BLaER1 treated with 17β-estradiol and CSF1 and Interleukin-3, amounts not matched to agents 10 nM and 100 nM (cell line): ENCODE measurements around the gene MTCP1.

Source experiments
- H3K27ac ChIP-seq, 11 experiments: shearing (Covaris generic); formaldehyde crosslinking; 2 replicates each; pipeline ENCODE4 v1.8.1; 2022
- H3K27me3 ChIP-seq, 11 experiments: shearing (Covaris generic); formaldehyde crosslinking; 2 replicates each; pipeline ENCODE4 v1.8.1; 2022
- H3K36me3 ChIP-seq, 11 experiments: shearing (Covaris generic); formaldehyde crosslinking; 2 replicates each; pipeline ENCODE4 v1.8.1; 2022
- H3K4me1 ChIP-seq, 10 experiments: shearing (Covaris generic); formaldehyde crosslinking; 2 replicates each; pipeline ENCODE4 v1.8.1; 2022
- H3K4me2 ChIP-seq, 11 experiments: shearing (Covaris generic); formaldehyde crosslinking; 2 replicates each; pipeline ENCODE4 v1.8.1; 2022
- H3K4me3 ChIP-seq, 10 experiments: shearing (Covaris generic); formaldehyde crosslinking; 2 replicates each; pipeline ENCODE4 v1.8.1; 2022
- H3K9ac ChIP-seq, 11 experiments: shearing (Covaris generic); formaldehyde crosslinking; 2 replicates each; pipeline ENCODE4 v1.8.1; 2022
- H3K9me3 ChIP-seq, 11 experiments: shearing (Covaris generic); formaldehyde crosslinking; replicated peaks in 1 of 11; 2 replicates each; pipeline ENCODE4 v1.8.1; 2022
- H4K20me1 ChIP-seq, 11 experiments: shearing (Covaris generic); formaldehyde crosslinking; 2 replicates each; pipeline ENCODE4 v1.8.1; 2022
- Cebpa-rat ChIP-seq, 11 experiments: shearing (Covaris generic); IDR thresholded peaks; 2 replicates each; pipeline ENCODE4 v1.8.1; 2022

The MTCP1 gene

GRCh38 chrX:155056877-155057792 is 13.8 kb downstream of the MTCP1 start:
- no peak for TF ChIP-seq Cebpa-rat (IDR thresholded peaks at IDR 0.05)
- H3K27ac ChIP-seq = no peak overlapping the region
- no peak overlapping the region for H3K4me2 ChIP-seq
- H3K9me3 ChIP-seq = peaks cover 0 to 3% (median 0%) of the 10 kb centered on the region in 11 experiments; a peak in 2 of 22 replicates
- H3K9ac ChIP-seq = no peak overlapping the region
- no peaks in the 10 kb centered on the region for H3K4me1 ChIP-seq
- peaks cover 0 to 15% (median 0%) of the 10 kb centered on the region in 11 experiments; a peak in 5 of 22 replicates for H4K20me1 ChIP-seq
- H3K27me3 ChIP-seq = peaks cover 62 to 100% (median 95%) of the 10 kb centered on the region in 11 experiments
- H3K4me3 ChIP-seq = no peak overlapping the region
- peaks cover 0 to 49% (median 20%) of the 10 kb centered on the region in 11 experiments; a peak in 17 of 22 replicates for H3K36me3 ChIP-seq

DNA sequence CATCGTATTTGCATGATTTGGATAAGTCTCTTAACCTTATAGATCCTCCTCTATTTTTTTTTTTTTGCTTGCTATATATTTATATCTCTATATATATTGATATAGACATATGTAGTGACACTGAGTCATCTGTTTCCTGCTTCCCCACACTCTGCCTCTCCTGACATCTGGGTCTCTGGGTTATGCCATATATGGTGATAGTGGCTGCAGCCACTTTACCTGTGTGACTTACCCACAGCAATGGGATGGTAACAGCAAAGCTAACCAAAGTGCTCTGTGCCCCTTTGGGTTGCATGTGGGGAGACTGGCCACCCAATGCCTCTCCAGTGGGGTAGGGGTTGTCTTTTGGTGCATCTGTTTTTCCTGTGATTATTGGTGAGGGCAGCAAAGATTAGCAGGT is 14.5 kb downstream of the MTCP1 start:
- Histone ChIP-seq H3K4me3 (no peak overlapping the region), H3K9me3 (peaks cover 0 to 3% (median 0%) of the 10 kb centered on the region in 11 experiments; a peak in 2 of 22 replicates), H3K27me3 (peaks cover 62 to 100% (median 95%) of the 10 kb centered on the region in 11 experiments), H3K36me3 (peaks cover 0 to 53% (median 23%) of the 10 kb centered on the region in 11 experiments; a peak in 18 of 22 replicates), H3K9ac (no peak overlapping the region), H3K27ac (no peak overlapping the region), H4K20me1 (peaks cover 0 to 15% (median 0%) of the 10 kb centered on the region in 11 experiments; a peak in 5 of 22 replicates), H3K4me1 (no peaks in the 10 kb centered on the region), H3K4me2 (no peak overlapping the region)
- TF ChIP-seq Cebpa-rat (IDR thresholded peaks at IDR 0.05) = no peak

DNA sequence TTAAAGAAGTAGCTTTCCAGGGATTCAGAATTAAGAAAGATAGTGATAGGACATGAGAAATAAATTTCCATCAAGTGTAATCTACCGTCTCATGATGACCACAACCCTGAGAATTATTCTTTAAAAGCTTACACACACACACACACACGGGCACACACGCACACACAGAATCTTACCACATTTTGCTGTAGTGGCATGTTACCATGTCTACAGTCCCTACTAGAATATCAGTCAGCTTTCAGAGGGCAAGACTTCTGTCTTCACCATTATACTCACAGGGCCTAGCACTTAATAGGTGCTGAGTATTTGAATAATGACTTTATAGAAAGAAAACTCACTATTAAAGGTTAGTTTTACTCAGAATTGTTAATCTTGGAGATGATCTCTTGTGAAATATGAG is 15.4 kb downstream of the MTCP1 start:
- TF ChIP-seq Cebpa-rat (IDR thresholded peaks at IDR 0.05) = no peak
- no peak overlapping the region for H3K9ac ChIP-seq
- peaks cover 0 to 15% (median 0%) of the 10 kb centered on the region in 11 experiments; a peak in 5 of 22 replicates for H4K20me1 ChIP-seq
- H3K27ac ChIP-seq = no peak overlapping the region
- H3K27me3 ChIP-seq = peaks cover 69 to 100% (median 95%) of the 10 kb centered on the region in 11 experiments
- no peak overlapping the region for H3K4me3 ChIP-seq
- peaks cover 0 to 44% (median 22%) of the 10 kb centered on the region in 11 experiments; a peak in 18 of 22 replicates for H3K36me3 ChIP-seq
- H3K4me2 ChIP-seq = no peak overlapping the region
- peaks cover 0 to 3% (median 0%) of the 10 kb centered on the region in 11 experiments; a peak in 2 of 22 replicates for H3K9me3 ChIP-seq
- H3K4me1 ChIP-seq = 0 out of 20 replicates have a peak, but pooled peaks cover 0 to 6% (median 0%) of the 10 kb centered on the region in 10 experiments

GRCh38 chrX:155054255-155054654 is 16.7 kb downstream of the MTCP1 start:
- Histone ChIP-seq H4K20me1 (peaks cover 0 to 15% (median 0%) of the 10 kb centered on the region in 11 experiments; a peak in 4 of 22 replicates), H3K4me3 (no peak overlapping the region), H3K9me3 (peaks cover 0 to 3% (median 0%) of the 10 kb centered on the region in 11 experiments; a peak in 2 of 22 replicates), H3K4me1 (0 out of 20 replicates have a peak, but pooled peaks cover 0 to 6% (median 0%) of the 10 kb centered on the region in 10 experiments), H3K4me2 (no peak overlapping the region), H3K9ac (no peak overlapping the region), H3K36me3 (peaks cover 0 to 32% (median 15%) of the 10 kb centered on the region in 11 experiments; a peak in 15 of 22 replicates), H3K27me3 (peaks cover 67 to 100% (median 95%) of the 10 kb centered on the region in 11 experiments), H3K27ac (no peak overlapping the region)
- no peak for TF ChIP-seq Cebpa-rat (IDR thresholded peaks at IDR 0.05)

DNA sequence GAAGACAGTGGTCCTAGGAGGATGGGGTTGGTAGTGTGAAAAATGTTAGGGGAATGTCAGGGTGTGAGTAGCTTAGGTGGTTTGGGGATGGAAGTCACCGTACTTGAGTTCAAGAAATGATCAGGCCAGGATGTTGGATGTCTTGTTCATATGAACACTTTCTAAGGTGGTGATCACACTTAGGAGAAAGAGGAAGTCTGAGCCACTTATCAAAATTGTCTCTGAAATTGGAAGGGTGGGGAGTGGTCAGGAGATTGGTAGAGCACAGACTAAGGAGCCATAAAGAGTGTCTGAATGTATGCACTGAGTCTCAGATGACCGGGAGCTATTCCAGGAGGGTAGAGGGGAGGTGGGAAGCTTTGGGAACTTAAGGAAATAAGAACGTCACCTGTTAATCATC is 17.3 kb downstream of the MTCP1 start:
- no peak overlapping the region for H3K4me2 ChIP-seq
- TF ChIP-seq Cebpa-rat (IDR thresholded peaks at IDR 0.05) = no peak
- peaks cover 0 to 3% (median 0%) of the 10 kb centered on the region in 11 experiments; a peak in 2 of 22 replicates for H3K9me3 ChIP-seq
- H3K9ac ChIP-seq = no peak overlapping the region
- H4K20me1 ChIP-seq = peaks cover 0 to 15% (median 0%) of the 10 kb centered on the region in 11 experiments; a peak in 4 of 22 replicates
- H3K27ac ChIP-seq = no peak overlapping the region
- H3K27me3 ChIP-seq = peaks cover 61 to 100% (median 95%) of the 10 kb centered on the region in 11 experiments
- 0 out of 20 replicates have a peak, but pooled peaks cover 0 to 6% (median 0%) of the 10 kb centered on the region in 10 experiments for H3K4me1 ChIP-seq
- peaks cover 0 to 32% (median 15%) of the 10 kb centered on the region in 11 experiments; a peak in 15 of 22 replicates for H3K36me3 ChIP-seq
- no peak overlapping the region for H3K4me3 ChIP-seq

GRCh38 chrX:155052738-155053498 is 18.0 kb downstream of the MTCP1 start:
- H3K4me2 ChIP-seq = no peak overlapping the region
- H3K36me3 ChIP-seq = peaks cover 0 to 37% (median 15%) of the 10 kb centered on the region in 11 experiments; a peak in 15 of 22 replicates
- TF ChIP-seq Cebpa-rat (IDR thresholded peaks at IDR 0.05) = no peak
- peaks cover 0 to 3% (median 0%) of the 10 kb centered on the region in 11 experiments; a peak in 2 of 22 replicates for H3K9me3 ChIP-seq
- no peak overlapping the region for H3K4me3 ChIP-seq
- H3K27me3 ChIP-seq = peaks cover 60 to 100% (median 95%) of the 10 kb centered on the region in 11 experiments
- no peak overlapping the region for H3K27ac ChIP-seq
- no peak overlapping the region for H3K9ac ChIP-seq
- 0 out of 20 replicates have a peak, but pooled peaks cover 0 to 6% (median 0%) of the 10 kb centered on the region in 10 experiments for H3K4me1 ChIP-seq
- peaks cover 0 to 16% (median 0%) of the 10 kb centered on the region in 11 experiments; a peak in 5 of 22 replicates for H4K20me1 ChIP-seq

DNA sequence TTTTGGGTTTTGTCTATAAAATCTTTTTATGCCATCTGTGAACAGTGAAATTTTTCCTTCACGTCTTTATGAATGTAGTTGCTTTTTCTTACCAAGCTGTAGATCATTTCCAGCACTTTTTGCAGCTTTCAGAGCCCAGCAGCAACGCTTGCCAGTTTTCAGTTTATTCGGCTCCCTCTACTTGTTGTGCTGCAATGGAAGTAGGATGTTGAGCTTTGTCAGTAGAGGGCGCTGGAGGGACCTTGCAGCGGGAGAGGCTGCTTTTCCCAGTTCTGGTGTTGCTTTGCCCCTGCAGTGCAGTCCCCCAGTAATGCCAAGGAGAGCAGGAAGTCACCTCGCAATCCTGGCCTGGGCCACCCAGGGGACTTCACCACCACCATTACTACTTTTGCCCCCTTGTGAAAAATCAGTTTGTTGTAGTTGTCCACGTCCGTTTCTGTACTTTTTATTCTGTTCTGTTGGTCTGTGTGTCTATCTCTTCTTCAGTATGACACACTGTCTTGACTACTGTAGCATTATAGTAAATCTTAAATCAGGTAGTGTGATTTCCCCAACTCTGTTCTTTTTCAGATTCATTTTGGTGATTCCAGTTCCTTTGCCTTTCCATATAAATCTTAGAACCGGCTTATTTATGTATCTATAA is 21.8 kb downstream of the MTCP1 start:
- no peak for TF ChIP-seq Cebpa-rat (IDR thresholded peaks at IDR 0.05)
- no peak overlapping the region for H3K27ac ChIP-seq
- H3K4me1 ChIP-seq = 0 out of 20 replicates have a peak, but pooled peaks cover 0 to 6% (median 0%) of the 10 kb centered on the region in 10 experiments
- no peak overlapping the region for H3K4me3 ChIP-seq
- H3K9ac ChIP-seq = no peak overlapping the region
- H3K36me3 ChIP-seq = peaks cover 0 to 46% (median 20%) of the 10 kb centered on the region in 11 experiments; a peak in 16 of 22 replicates
- no peaks in the 10 kb centered on the region for H3K9me3 ChIP-seq
- H4K20me1 ChIP-seq = peaks cover 0 to 25% (median 0%) of the 10 kb centered on the region in 11 experiments; a peak in 5 of 22 replicates
- H3K4me2 ChIP-seq = no peak overlapping the region
- peaks cover 76 to 100% (median 99%) of the 10 kb centered on the region in 11 experiments for H3K27me3 ChIP-seq
